ENCODE results near the gene NFIA.

- TF ChIP-seq CTCF (IDR thresholded peaks at IDR 0.05) (no peak), REST (IDR thresholded peaks at IDR 0.05; ENCODE audit: insufficient read depth in 1 of 2, low read depth in 2 of 2, low read length in 1 of 2) (no peak)
Measured at GRCh38 chr1:61169045-61169444, 86.7 kb downstream of the NFIA start.

All from Panc1 (cell line).